GM19025 (cell line): Measurements from ENCODE around the gene SNCB.
"Not testable (repeated sequence)": the region's sequence is repeated elsewhere in the genome, so short reads cannot be mapped to it uniquely, and the experiment has no call there.

Source experiments
- ATAC-seq: cut with Tn5 transposase; IDR thresholded peaks from one replicate; pipeline ENCODE4 v1.9.1; 2021; ENCODE audit warnings: mild to moderate bottlenecking, low read depth, moderate library complexity; ENCODE audit not compliant: unreplicated experiment

The SNCB gene

GRCh38 chr5:176606032-176606431 lies 24.3 kb downstream of the SNCB start:
- no peak for ATAC-seq

DNA sequence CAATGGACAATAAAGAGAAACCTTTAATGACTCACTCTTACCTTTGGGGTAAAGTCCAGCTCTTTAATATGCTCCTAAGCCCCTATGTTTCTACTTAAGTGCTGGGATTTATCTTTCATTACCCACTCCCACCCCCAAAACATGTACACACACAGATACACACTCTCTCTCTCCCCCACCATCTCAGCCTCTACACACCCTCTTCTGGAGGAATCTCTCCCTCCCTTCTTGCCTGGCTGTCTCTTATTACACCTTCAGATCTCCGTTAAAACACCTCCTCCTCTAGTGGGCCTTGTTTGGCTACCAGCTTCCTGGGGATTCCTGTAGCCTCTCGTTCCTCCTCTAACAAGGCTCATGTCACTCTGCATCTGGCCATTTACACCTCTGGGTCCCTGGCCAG lies 27.2 kb downstream of the SNCB start:
- ATAC-seq, result no peak

DNA sequence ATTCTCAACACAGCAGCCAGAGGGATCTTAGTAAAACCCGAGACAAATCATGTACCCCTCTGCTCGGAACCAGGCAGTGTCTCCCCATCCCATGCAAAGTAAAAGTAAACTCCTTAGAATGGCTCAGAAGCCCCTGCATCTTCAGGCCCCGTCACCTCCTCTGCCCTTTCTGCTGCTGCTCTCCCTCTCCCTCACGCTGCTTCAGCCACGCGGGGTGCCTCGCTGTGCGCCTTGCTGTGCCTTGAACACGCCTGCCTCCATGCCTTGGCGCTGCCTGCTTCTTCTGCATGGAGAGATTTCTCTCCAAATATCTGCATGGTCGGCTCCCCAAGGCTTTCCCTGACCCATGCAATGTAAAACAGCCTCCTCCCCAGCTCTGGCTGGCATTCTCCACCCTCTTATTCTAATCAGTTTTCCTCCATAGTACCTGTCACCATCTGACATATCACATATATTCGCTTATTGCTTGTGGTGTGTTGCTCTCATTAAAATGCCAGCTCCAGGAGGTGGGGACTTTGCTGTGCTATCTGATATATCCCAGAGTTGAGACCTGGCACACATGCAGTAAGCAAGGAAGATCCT lies 28.3 kb downstream of the SNCB start:
- ATAC-seq, result no peak

GRCh38 chr5:176599749-176600430 lies 30.4 kb downstream of the SNCB start:
- ATAC-seq, result not testable (repeated sequence)

GRCh38 chr5:176597417-176598389 lies 32.6 kb downstream of the SNCB start:
- no peak for ATAC-seq

DNA sequence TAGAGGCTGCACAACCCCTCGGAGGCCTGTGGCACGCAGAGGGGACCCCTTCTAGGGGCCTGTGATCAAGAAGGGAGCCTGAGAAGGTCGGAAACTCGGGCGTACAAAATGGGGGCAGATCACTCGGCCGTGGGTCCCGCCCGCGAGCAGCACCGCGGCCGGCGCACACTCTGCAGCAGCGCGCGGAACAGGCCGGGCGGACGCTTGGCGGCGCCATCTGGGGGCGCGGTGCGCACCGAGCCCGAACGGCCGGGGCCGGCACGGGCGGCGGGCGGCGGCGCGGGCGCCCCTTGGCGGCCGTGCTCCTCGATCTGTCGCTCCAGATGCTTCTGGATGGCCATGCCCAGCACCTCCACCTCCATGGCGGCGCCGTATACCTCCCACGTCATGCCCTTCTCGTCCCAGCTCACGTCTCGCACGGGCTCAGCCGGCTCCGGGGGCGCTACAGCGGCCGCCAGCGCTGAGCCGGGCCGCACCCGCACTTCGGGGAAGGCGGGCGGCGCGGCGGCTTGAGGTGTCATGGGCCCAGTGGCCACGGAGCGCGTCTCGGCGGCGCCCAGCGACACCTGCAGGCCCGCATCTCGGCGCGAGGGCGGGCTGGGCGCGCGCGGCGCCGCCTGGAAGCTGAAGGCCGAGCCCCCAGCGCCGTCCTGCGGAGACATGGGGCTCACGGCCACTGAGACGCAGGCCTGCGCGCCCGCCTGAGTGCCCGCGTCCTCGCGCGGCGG lies 33.5 kb downstream of the SNCB start:
- peak; percentile 62 for ATAC-seq

DNA sequence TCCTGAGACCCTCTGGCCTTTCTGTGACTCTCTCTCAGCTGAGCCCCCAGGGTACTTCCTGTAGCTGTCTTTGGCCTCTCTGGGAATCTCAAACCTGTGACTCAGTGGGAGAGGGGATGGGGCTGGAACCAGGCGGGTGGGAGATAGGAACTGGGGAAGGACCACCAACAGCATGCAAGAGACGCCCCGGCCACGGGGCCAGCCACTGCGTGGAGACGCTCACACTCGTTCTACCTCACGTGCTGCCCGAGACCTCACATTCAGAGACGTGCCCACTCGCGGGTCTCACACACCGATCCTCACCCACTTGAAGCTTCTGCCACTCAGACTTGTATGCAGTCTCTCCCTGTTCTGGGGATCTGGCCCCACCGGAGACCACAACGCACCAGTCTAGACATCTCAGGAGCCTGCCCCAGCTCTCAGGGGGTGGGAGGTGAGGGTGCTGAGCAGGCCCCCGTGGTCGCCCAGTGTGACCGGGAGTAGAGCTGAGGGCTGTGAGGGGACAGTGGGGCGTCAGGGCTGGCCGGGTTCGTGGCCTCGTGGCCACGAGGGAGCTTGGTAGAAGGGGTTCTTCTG lies 34.2 kb downstream of the SNCB start:
- no peak for ATAC-seq

DNA sequence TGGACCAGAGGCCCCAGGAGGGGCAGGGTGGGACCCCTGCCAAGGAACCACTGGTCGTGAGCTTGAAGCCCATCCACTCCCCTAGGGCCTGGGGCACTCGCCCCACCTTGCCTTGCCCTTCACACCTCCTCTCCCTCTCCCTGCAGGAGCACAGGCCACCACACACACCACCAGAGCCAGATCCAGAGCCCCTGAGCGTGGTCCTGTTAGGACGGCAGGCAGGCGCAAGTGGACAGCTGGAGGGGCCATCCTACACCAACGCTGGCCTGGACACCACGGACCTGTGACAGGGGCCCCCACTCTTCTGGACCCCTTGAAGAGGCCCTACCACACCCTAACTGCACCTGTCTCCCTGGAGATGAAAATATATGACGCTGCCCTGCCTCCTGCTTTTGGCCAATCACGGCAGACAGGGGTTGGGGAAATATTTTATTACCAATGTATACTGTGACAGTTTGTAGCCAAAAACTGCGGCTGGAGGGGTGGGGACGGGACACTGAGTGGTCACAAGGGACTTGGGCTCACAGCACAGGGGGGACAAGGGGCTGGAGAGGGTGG lies 34.9 kb downstream of the SNCB start:
- ATAC-seq, result no peak

- no peak for ATAC-seq
Measured at GRCh38 chr5:176594554-176594953, 35.8 kb downstream of the SNCB start.

GRCh38 chr5:176593273-176593869 lies 37.0 kb downstream of the SNCB start:
- ATAC-seq, result no peak

DNA sequence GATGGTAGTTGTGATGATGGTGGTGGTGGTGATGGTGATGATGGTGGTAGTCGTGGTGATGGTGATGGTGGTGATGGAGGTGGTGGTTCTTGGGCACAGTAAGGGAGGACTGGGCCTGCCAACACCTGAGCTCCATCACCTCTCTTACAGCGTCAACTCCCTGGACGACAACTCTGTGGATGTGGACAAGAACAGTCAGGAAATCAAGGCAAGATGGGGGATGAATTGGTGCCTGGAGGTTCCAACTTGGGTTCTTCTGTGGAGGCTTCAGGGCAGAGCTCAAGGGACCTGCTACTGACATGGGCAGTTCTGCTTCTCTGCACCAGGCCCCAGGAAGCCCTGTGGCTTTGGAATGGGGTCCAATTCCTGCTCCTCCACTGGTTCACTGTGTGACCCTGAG lies 37.8 kb downstream of the SNCB start:
- ATAC-seq, result no peak

DNA sequence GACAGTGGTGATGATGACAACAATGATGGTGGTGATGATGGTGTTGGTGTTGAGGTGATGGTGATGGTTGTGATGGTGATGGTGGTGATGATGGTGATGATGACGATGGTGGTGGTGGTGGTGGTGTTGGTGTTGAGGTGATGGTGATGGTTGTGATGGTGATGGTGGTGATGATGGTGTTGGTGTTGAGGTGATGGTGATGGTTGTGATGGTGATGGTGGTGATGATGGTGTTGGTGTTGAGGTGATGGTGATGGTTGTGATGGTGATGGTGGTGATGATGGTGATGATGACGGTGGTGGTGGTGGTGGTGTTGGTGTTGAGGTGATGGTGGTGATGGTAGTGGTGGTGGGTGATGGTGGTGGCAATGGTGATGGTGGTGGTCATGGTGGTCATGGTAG lies 38.7 kb downstream of the SNCB start:
- not testable (repeated sequence) for ATAC-seq

GRCh38 chr5:176590035-176590717 lies 40.2 kb downstream of the SNCB start:
- ATAC-seq, result no peak

DNA sequence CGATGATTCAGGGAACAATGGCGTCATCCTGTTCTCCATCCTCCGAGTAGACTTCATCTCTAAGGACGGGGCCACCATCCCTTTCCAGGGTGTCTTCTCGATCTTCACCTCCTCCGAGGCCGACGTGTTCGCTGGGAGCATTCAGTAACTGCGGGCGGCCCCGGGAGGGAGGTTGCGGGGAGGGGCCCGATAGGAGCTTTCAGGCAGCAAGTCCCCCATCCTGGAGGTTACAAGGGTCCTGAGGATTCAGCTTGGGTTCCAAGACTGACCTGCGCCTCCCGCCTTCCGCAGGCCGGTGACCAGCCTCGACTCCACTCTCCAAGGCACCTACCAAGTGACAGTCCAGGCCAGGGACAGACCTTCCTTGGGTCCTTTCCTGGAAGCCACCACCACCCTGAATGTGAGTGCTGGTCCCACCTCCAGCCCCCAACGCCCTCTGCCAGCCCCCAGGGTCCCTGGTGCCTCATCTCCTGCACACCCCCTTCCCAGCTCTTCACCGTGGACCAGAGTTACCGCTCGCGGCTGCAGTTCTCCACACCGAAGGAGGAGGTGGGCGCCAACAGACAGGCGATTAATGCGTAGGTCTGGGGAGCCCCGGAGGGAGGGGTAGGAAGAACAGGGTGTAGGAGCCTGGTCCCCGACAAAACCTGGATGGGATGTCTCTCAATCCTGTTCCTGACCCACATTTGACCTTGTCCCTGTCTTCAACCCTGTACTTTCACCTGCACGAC lies 41.1 kb downstream of the SNCB start:
- ATAC-seq, result no peak

DNA sequence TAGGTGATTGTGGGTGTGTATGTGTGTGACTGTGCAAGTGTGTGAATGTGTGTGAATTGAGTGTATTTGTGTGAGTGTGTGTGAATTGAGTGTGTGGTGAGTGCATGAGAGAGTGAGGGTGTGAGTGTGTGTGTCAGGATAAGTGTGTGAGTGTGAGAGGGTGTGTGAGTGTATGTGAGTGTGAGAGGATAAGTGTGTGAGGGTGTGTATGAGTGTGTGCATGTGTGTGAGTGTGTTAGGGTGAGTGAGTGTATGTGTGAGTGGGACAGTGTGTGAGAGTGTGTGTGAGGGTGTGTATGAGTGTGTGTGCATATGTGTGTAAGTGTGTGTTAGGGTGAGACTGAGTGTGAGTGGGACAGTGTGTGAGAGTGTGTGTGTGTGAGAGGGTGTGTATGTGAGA lies 42.0 kb downstream of the SNCB start:
- no peak for ATAC-seq

- no peak for ATAC-seq
Measured at GRCh38 chr5:176587398-176587797, 42.9 kb downstream of the SNCB start.

- no peak for ATAC-seq
Measured at GRCh38 chr5:176583076-176583475, 47.3 kb downstream of the SNCB start.

GRCh38 chr5:176581361-176581760 lies 49.0 kb downstream of the SNCB start:
- no peak for ATAC-seq
